Left lung (tissue), 10 donors: ENCODE measurements around the gene PKM. TPM values are rescaled to one million over a fixed set of nuclear protein-coding genes. Genes with fewer than 3 reads are reported as not detected.

Experiments
- ATAC-seq: fragments of 200-7000 bp; cut with Tn5 transposase; one replicate; pipeline ENCODE4 v1.9.1; 2020; ENCODE audit warnings: moderate library complexity
- DNase-seq, 4 donors: peaks; one replicate each; pipeline ENCODE4 v3.0.0-alpha.2; 2013 to 2020
- H3K27ac ChIP-seq, 2 donors: fragments of 200-600 bp; sonication (generic) in 1 of 2; one replicate each; pipeline versions ENCODE4 v1.5.0 to v1.8.0; 2020 to 2021
- H3K27me3 ChIP-seq, 2 donors: fragments of 200-600 bp; sonication (generic) in 1 of 2; one replicate each; pipeline versions ENCODE4 v1.5.0 to v1.8.0; 2020 to 2021
- H3K36me3 ChIP-seq, 2 donors: fragments of 200-600 bp; sonication (generic) in 1 of 2; one replicate each; pipeline versions ENCODE4 v1.5.0 to v1.8.0; 2020 to 2021
- H3K4me1 ChIP-seq, 2 donors: fragments of 200-600 bp; one replicate each; pipeline ENCODE4 v1.8.0; 2021
- H3K4me3 ChIP-seq, 2 donors: fragments of 200-600 bp; sonication (generic) in 1 of 2; one replicate each; pipeline versions ENCODE4 v1.5.0 to v1.8.0; 2020 to 2021; ENCODE audit warnings: mild to moderate bottlenecking in 1 of 2
- H3K9me3 ChIP-seq, 2 donors: fragments of 200-600 bp; sonication (generic) in 1 of 2; one replicate each; pipeline versions ENCODE4 v1.5.0 to v1.8.0; 2020 to 2021
- intact Hi-C, 2 donors: fragments of 100-400 bp; cut with DNase I; formaldehyde crosslinking; loops; one replicate each; pipeline versions ENCODE4 v1.11.2 to v1.14.2; 2022
- polyA plus RNA-seq, 6 donors: library from polyadenylated mRNA; unstranded; fragments of 120-200 nt; gene quantifications; one replicate each; pipeline ENCODE4 v1.2.1, GENCODE V29; 2013; ENCODE audit not compliant: insufficient read length in 6 of 6
- total RNA-seq, 2 donors: library from RNA; stranded (reverse); fragmentation: NEBNext Ultra II Directional; extraction: Animal tissue kit (Norgen Biotek cat#: 25700); gene quantifications; one replicate each; pipeline ENCODE4 v1.2.1, GENCODE V29; 2021
- TF ChIP-seq, protein P1 (sequence below), 2 donors: fragments of 200-600 bp; sonication (generic) in 1 of 2; IDR thresholded peaks; one replicate each; pipeline versions ENCODE4 v1.5.0 to v1.8.0; 2021; ENCODE audit warnings: antibody characterized with exemption in 2 of 2
- donor health status: DM: no; HTN: yes; CAD: no.
- donor health status: DM: no; HTN: no; CAD: no.

The PKM gene
- total and polyA plus RNA-seq, 8 donors, result 538 to 991 (median 573) TPM

- H3K27me3 ChIP-seq, result no peaks in the 10 kb centered on the region
- peaks cover 37 to 63% of the 10 kb centered on the region in 2 donors for H3K4me1 ChIP-seq
- H3K36me3 ChIP-seq, result no peaks in the 10 kb centered on the region
- TF ChIP-seq, protein P1, sequence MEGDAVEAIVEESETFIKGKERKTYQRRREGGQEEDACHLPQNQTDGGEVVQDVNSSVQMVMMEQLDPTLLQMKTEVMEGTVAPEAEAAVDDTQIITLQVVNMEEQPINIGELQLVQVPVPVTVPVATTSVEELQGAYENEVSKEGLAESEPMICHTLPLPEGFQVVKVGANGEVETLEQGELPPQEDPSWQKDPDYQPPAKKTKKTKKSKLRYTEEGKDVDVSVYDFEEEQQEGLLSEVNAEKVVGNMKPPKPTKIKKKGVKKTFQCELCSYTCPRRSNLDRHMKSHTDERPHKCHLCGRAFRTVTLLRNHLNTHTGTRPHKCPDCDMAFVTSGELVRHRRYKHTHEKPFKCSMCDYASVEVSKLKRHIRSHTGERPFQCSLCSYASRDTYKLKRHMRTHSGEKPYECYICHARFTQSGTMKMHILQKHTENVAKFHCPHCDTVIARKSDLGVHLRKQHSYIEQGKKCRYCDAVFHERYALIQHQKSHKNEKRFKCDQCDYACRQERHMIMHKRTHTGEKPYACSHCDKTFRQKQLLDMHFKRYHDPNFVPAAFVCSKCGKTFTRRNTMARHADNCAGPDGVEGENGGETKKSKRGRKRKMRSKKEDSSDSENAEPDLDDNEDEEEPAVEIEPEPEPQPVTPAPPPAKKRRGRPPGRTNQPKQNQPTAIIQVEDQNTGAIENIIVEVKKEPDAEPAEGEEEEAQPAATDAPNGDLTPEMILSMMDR (IDR thresholded peaks at IDR 0.05), result no peak
- intact Hi-C loops, result no loop called here
- no peaks in the 10 kb centered on the region for H3K9me3 ChIP-seq
- ATAC-seq, result peak; percentile 70
- H3K4me3 ChIP-seq, result peak overlapping the region; percentile 92 to 99
- H3K27ac ChIP-seq, result peak overlapping the region; percentile 98 to 99
- peak; percentile 94 to 98 (median 97) for DNase-seq
Observed at GRCh38 chr15:72230197-72231065, 559 bp downstream of the PKM start.

DNA sequence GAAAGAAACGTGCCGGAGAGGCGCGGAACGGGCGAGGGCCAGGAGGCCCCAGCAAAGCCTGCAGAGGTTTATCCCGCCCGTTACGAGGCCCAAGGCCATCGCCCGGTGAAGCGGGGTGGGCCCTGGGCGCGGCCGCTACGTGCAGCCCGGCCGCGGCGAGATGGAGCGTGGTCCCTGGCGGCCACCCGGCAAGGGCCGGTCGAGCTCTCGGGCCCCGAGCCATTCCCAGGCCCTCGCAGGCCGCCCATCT, 1.1 kb downstream of the PKM start:
- ATAC-seq, result no peak
- no peaks in the 10 kb centered on the region for H3K36me3 ChIP-seq
- H3K9me3 ChIP-seq, result no peaks in the 10 kb centered on the region
- no peak for DNase-seq
- intact Hi-C loops, result no loop called here
- H3K4me3 ChIP-seq, result peak overlapping the region; percentile 92 to 99
- H3K27ac ChIP-seq, result peak overlapping the region; percentile 98 to 99
- TF ChIP-seq, protein P1 (IDR thresholded peaks at IDR 0.05), result no peak
- H3K4me1 ChIP-seq, result peaks cover 37 to 67% of the 10 kb centered on the region in 2 donors
- H3K27me3 ChIP-seq, result no peaks in the 10 kb centered on the region

- Histone ChIP-seq H3K4me1 (peaks cover 37 to 72% of the 10 kb centered on the region in 2 donors), H3K4me3 (peak overlapping the region; percentile 92 to 99), H3K27ac (peak overlapping the region; percentile 98 to 99), H3K9me3 (no peaks in the 10 kb centered on the region), H3K36me3 (peaks cover 0 to 5% of the 10 kb centered on the region in 2 donors), H3K27me3 (no peaks in the 10 kb centered on the region)
- TF ChIP-seq, protein P1 (IDR thresholded peaks at IDR 0.05), result no peak
- DNase-seq (peak in 1 of 4 donors; percentile 24), ATAC-seq (no peak)
- intact Hi-C loops, result no loop called here
Observed at GRCh38 chr15:72229076-72229946, 1.7 kb downstream of the PKM start.

- DNase-seq (no peak), ATAC-seq (no peak)
- H3K27ac ChIP-seq, result peak overlapping the region; percentile 98 to 99
- H3K4me3 ChIP-seq, result peak overlapping the region in 1 of 2 donors; percentile 99
- no peaks in the 10 kb centered on the region for H3K9me3 ChIP-seq
- intact Hi-C loops, result no loop called here
- peaks cover 35 to 77% of the 10 kb centered on the region in 2 donors for H3K4me1 ChIP-seq
- no peaks in the 10 kb centered on the region for H3K27me3 ChIP-seq
- TF ChIP-seq, protein P1 (IDR thresholded peaks at IDR 0.05), result no peak
- H3K36me3 ChIP-seq, result peaks cover 0 to 20% of the 10 kb centered on the region in 2 donors
Observed at GRCh38 chr15:72227720-72228119, 3.3 kb downstream of the PKM start.

- peak overlapping the region in 1 of 2 donors; percentile 99 for H3K4me3 ChIP-seq
- peak overlapping the region; percentile 98 to 99 for H3K27ac ChIP-seq
- ATAC-seq, result no peak
- H3K36me3 ChIP-seq, result peaks cover 0 to 21% of the 10 kb centered on the region in 2 donors
- intact Hi-C loops, result no loop called here
- H3K27me3 ChIP-seq, result no peaks in the 10 kb centered on the region
- TF ChIP-seq, protein P1 (IDR thresholded peaks at IDR 0.05), result no peak
- no peaks in the 10 kb centered on the region for H3K9me3 ChIP-seq
- peaks cover 30 to 77% of the 10 kb centered on the region in 2 donors for H3K4me1 ChIP-seq
- no peak for DNase-seq
Observed at GRCh38 chr15:72227192-72227586, 3.8 kb downstream of the PKM start.
